Measurements from ENCODE around the gene NFIA. TPM values are rescaled to one million over a fixed set of nuclear protein-coding genes. Genes with fewer than 3 reads are reported as not detected.

NFIA gene
- total and polyA plus RNA-seq, 2 of the 13 experiments (the other 11 are each of a cell fraction or from before 2014, with no cell fraction given): 14.7 to 28.5 TPM

GRCh38 chr1:61139775-61140549 is 57.6 kb downstream of the NFIA start (continued):
- no peak for TF ChIP-seq ZIK1 (CRISPR knock-in tag; IDR thresholded peaks at IDR 0.05; ENCODE audit: borderline replicate concordance, low read depth)

DNA sequence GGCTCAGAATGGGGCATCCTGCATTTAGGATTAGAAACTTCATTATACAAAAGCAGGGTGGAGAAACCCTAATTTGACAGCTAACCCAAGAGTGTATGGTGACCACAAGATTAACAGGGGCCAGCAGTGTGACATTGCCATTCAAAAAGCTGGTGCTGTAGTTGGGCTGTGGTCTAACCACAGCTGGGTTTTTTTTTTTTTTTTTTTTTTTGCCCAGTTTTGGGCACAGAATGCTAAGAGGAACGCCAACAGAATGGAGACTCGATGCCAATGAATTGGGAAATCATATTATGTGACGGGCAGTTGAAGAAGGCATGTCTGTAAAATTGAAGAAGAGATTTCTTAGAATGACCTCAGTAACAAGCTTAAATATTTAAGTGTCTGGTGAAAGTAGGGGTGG is 58.4 kb downstream of the NFIA start:
- intact Hi-C loops (cut with micrococcal nuclease; ENCODE audit: unreplicated experiment) (loop anchor here (10.0 kb wide), 1 partner anchor 166 kb away; no protein-coding TSS in a partner anchor), in situ Hi-C loops (cut with HindIII; ENCODE audit: extremely low pct_ligation_motif_present, low pct_unique_long_range_greater_than_20kb) (no loop called here)
- no peak for ATAC-seq
- Histone ChIP-seq H3K36me3 (replicated peaks in 1 of 2; ENCODE audit: control insufficient read depth in 1 of 2, insufficient read depth in 2 of 2, low read length in 2 of 2) (peaks cover 1 to 17% of the 10 kb centered on the region in 2 experiments; a peak in 4 of 5 replicates), H3K79me2 (ENCODE audit: insufficient read depth, low read length) (peaks cover 94% of the 10 kb centered on the region), H2AFZ (ENCODE audit: low read length) (no peak overlapping the region), H3K9ac (ENCODE audit: insufficient read depth, low read depth, low read length) (no peak overlapping the region), H3K9me3 (ENCODE audit: low read length) (no peaks in the 10 kb centered on the region), H3K4me1 (ENCODE audit: insufficient read depth, low read length) (peaks cover 54% of the 10 kb centered on the region), H3K4me3 (replicated peaks in 1 of 3; ENCODE audit: insufficient read depth in 1 of 3, low read depth in 2 of 3, low read length in 3 of 3) (no peak overlapping the region), H3K4me2 (ENCODE audit: low read depth, low read length) (no peak overlapping the region), H3K27me3 (ENCODE audit: control insufficient read depth in 1 of 2, insufficient read depth in 2 of 2, low read length in 2 of 2) (no peaks in the 10 kb centered on the region), H4K20me1 (ENCODE audit: insufficient read depth, low read length) (peaks cover 3% of the 10 kb centered on the region; the same call in 1 of the 2 replicates), H3K27ac (ENCODE audit: extremely low read length, insufficient read depth, low read length) (no peak overlapping the region)
- TF ChIP-seq ZBTB43 (CRISPR knock-in tag; conservative IDR thresholded peaks at IDR 0.05) (no peak), ZNF451 (CRISPR knock-in tag; IDR thresholded peaks at IDR 0.05) (no peak), SAFB2 (CRISPR knock-in tag; IDR thresholded peaks at IDR 0.05; ENCODE audit: borderline replicate concordance, low read depth) (no peak), RFXANK (CRISPR knock-in tag; IDR thresholded peaks at IDR 0.05) (no peak), ZBTB14 (CRISPR knock-in tag; IDR thresholded peaks at IDR 0.05) (no peak), SOX6 (IDR thresholded peaks at IDR 0.05) (no peak), SOX6 (CRISPR knock-in tag; IDR thresholded peaks at IDR 0.05) (no peak), ZNF138 (CRISPR knock-in tag; IDR thresholded peaks at IDR 0.05; ENCODE audit: low read depth) (no peak), ZMYM2 (CRISPR knock-in tag; IDR thresholded peaks at IDR 0.05) (no peak), ZNF326 (CRISPR knock-in tag; IDR thresholded peaks at IDR 0.05; ENCODE audit: borderline replicate concordance) (no peak), NCOR1 (IDR thresholded peaks at IDR 0.05; ENCODE audit: borderline replicate concordance, low read length) (no peak), ZBTB34 (CRISPR knock-in tag; IDR thresholded peaks at IDR 0.05) (no peak), ZFX (CRISPR knock-in tag; IDR thresholded peaks at IDR 0.05; ENCODE audit: low read depth) (no peak)
- no peak for FAIRE-seq
- CTCF ChIA-PET (ENCODE audit: low intra/inter-chr PET ratio, low total read pairs): no interaction called here
- BruUV-seq (replicated peaks): no TSS peak
- POLR2A ChIA-PET: no interaction called here
- WGBS (ENCODE audit: low lambda C conversion rate): 94% methylated on average over 3 of the region's 3 CpGs
- no peak for DNase-seq (ENCODE audit: low spot score)
